COLO668 (cell line): ENCODE measurements around the gene COG2.
"Not testable (repeated sequence)": the region's sequence is repeated elsewhere in the genome, so short reads cannot be mapped to it uniquely, and the experiment has no call there.

Experiments
- DNase-seq: peaks from one replicate; lab custom pipeline; 2025; ENCODE audit not compliant: unreplicated experiment; lab: John Stamatoyannopoulos, UW

COG2 gene

DNA sequence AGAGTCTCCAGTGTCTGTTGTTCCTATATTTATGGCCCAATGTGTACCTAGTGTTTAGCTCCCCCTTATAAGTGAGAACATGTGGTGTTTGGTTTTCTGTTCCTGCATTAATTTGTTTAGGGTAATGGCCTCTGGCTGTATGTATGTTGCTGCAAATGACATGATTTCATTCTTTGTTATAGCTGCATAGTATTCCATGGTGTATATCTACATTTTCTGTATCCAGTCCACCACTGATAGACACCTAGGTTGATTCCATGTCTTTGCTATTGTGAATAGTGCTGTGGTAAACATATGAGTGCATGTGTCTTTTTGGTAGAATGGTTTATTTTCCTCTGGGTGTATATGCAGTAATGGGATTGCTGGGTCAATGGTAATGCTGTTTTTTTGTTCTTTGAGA, 56.7 kb downstream of the COG2 start:
- not testable (repeated sequence) for DNase-seq

- DNase-seq, result no peak
Observed at GRCh38 chr1:230699716-230700115, 57.4 kb downstream of the COG2 start.

DNA sequence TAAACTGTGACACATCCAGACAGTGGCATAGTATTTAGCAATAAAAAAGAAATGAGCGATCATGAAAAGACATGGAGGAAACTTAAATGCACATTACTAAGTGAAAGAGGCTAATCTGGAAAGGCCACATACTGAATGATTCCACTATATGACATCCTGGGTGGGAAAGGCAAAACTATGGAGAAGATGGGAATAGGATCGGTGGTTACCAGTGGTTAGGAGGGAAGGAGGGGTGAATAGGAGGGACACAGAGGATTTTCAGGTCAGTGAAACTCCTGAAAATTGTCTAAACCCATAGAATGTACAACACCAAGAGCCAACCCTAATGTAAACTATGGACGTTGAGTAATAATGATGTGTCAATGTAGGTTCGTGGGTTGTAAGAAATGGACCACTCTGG, 57.9 kb downstream of the COG2 start:
- no peak for DNase-seq

GRCh38 chr1:230701434-230701833, 59.2 kb downstream of the COG2 start:
- DNase-seq, result no peak

DNA sequence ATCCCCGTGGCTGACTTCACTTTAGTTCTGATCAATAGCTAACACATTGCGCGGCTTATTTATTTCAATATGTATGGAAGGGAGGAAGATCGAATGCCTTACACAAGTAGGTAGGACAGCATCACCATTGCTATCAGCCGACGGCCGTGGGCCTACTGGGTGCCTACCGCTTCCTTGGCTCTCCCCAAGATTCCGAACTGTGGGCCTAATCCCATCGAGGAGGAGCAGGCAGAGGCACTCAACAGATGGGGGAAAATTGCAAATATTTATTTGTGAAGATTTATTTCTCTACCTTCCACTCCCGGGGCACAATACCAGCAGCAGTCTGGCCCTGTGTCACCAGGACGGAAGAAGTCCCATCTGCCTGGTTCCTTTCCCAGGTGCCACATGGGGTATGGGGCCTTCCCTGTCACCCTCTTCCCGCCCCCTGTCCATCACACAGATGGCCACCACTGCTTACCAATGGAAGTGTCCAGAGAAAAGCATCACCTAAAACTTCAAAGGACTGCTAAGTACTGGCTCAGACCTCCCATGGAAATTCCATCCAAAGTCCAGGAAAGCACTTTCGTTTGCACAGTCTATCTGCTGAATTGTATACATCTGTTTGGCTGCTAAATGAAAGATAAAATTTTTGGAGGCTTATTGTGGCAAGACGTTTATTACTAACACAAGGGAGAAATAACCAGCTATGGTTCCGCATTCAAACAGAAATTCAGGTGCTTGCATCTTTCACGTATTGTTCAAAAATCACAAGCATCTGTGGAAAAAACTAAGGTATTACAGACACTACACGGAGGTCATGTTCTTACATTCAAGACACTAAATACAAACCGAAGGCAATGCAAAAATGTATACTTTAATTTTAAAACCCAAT, 59.9 kb downstream of the COG2 start:
- DNase-seq, result no peak

DNA sequence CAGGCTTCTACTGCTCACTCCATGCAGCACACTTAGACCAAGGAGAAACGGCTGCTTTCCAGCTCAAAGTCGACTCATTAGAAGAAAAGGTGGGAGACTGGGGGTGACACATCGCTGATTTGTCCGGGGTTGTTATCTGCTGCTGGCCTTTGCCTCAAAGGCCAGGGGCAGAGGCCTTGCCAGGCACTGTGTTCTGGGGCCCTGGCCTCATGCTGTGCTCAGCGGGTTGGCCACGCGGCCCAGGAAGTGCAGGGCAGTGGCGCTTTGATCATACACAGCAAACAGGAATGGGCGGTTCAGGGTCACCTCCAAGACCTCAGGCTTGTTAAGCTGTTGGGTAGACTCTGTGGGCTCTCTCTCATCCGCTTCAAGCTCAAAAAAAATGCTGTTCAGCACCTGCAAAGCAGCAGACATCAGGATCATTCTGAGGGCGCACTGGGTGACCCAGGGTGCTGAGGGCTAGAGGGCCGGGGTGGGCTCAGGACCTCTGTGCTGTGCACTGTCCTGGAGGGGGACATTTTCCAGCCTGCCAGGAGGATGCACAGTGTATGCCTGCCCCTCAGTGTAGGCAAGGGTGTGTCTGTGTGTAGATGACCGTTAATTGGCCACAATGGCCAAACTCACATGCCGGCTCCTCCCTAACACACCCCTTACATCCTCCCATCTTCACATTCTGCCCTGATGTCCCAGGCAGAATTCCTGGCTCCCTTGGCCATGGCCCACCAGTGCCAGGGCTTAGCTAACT, 60.8 kb downstream of the COG2 start:
- peak; percentile 40 for DNase-seq

DNA sequence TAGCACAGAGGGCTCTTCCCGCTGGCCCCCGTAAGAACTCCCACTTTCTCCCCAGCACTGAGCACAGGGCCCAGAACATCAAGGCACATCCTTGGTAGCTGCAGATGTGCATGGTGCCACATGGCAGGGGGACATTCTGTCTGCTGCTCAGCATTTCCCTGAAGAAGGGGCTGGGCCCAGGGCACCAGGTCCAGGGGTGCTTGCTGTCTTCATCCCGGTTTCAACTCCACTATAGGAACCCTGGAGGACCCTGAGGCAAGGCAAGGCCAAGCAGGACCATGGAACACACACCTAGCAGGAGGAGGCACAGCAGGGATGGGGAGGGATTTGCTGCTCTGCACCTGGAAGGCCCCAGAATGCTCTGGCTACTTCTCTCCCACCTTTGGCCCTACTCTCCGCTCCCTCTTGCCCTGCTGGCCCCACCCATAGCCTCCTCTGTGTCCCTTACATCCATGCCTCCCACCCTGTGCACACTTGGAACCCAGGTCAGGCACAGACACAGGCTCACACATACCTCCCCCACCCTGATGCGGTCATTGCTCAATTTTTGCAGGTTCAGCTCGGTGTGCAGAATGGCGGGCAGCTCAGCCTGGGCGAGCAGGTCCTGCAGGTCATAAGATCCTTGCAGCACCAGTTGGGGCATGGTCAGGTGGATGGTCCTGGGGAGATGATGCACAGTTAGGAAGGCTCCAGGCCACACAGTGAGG, 61.6 kb downstream of the COG2 start:
- DNase-seq, result no peak

DNA sequence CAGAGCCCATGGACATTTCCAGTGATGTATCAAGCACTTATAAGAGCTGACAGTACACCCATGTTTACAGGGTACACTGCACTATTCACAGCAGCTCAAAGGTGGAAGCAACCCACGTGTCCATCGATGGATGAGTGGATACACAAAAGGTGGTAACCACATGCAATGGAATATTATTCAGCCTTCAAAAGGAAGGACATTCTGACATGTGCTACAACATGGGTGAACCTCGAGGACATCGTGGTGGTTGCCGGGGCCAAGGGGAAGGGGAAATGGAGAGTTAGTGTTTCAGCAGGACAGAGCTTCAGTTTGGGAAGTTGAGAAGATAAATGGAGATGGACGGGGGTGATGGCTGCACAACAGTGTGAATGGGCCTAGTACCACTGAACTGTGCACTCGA, 62.5 kb downstream of the COG2 start:
- DNase-seq, result no peak

GRCh38 chr1:230705289-230706019, 63.2 kb downstream of the COG2 start:
- DNase-seq, result no peak

DNA sequence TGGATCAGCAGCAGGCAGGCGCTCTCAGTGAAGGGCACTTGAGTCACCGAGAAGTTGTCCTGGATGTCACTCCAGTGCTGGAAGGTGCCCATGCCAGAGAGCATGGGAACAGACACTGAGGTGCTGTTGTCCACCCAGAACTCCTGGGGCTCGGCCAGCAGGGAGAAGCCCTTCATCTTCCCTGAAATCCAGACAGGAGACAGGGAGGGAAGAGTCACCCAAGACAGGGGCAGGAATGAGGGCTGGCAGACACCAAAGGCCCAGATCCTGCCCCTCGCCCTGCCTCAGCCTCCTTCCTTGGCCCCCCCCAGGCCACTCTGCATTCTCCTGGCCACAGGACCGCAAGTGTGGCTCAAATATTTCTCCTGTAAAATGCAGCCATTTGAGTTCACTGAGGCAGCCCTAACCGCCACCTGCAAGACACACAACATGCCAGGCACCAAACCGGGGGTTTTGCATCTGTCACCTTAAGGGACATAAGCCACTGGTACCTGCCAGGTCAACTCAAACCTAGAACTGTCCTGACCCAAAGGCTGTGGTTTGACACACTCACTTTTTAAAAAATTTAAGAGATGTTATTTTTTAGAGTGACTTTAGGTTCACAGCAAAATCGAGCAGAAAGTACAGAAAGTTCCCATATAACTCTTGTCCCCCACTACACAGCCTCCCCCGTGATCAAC, 63.9 kb downstream of the COG2 start:
- DNase-seq, result no peak

DNA sequence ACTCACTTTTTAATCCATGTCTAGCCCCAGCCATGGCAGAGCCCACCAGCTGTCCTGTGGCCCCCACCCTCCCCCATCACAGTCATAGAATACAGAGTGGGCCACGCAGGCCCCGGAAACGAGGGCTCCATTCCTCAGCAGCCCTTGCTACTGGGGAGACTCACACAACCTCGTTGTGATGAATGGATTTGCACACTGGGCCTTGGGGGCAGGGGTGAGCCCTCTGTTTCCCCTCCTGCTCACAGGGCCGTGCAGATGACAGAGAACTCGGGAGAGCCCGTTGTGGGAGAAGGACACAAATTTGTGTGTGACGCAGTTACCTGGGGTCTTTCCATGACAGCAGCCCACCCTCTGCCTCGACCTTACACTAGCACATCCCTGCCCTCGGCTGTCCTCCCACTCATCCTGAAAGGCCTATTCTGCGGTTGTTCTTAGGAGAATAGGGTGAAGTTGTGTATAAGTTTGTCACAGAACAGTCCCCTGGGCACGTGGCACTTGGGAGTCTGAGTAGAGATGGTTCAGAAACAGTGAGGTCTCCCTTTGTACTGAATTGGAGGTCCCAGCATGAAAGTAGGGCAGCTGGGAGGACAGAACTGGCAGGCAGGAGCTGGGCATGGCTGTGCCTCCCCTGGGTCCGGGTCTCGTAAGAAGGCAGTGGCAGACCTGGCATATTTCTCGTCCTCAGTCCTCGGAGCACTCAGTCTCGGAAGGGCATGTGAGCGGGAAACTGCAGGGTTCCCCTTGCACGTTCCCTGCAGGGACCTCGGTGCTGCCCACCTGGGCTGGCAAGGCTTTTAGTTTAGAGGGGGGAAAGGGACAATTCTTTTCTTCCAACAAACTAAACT, 64.8 kb downstream of the COG2 start:
- DNase-seq, result no peak

GRCh38 chr1:230707732-230708630, 65.7 kb downstream of the COG2 start:
- DNase-seq, result no peak

GRCh38 chr1:230708631-230709580, 66.6 kb downstream of the COG2 start:
- DNase-seq, result no peak

DNA sequence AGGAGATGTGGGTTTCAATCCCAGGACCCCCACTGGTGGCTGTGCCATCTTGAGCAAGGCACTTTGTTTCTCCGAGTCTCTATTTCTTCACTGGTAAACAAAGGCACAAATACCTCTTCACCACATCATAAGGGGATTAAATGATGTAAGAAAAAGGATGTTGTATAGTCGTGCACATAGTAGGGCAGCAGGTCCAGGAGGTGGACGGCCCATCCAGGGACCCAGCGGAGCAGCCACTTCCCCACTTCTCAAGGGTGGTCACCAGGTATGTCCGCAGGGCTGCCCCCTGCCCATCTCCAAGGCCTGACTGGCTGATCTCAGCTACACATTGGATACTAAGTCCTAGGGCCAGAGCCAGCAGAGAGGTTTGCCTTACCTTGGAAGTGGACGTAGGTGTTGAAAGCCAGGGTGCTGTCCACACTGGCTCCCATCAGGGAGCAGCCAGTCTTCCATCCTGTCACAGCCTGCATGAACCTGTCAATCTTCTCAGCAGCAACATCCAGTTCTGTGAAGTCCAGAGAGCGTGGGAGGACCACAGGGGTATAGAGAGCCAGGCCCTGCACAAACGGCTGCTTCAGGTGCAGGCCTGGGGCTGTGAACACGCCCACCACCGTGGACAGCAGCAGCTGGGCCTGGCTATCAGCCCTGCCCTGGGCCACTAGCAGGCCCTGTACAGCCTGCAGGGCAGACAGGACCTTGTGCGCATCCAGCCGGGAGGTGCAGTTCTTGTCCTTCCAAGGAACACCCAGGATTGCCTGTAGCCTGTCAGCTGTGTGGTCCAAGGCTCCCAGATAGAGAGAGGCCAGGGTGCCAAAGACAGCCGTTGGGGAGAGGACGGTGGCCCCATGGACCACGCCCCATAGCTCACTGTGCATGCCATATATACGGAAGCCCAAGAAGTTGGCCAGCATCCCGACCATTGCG, 67.6 kb downstream of the COG2 start:
- DNase-seq, result no peak

- no peak for DNase-seq
Observed at GRCh38 chr1:230710543-230710904, 68.2 kb downstream of the COG2 start.

GRCh38 chr1:230711245-230711644, 69.0 kb downstream of the COG2 start:
- DNase-seq, result no peak
